ENCODE data around the gene STYXL1.

The STYXL1 gene

GRCh38 chr7:75998038-75998437 is 49.8 kb downstream of the STYXL1 start:
- Histone ChIP-seq H3K27ac (ENCODE audit: low read length) (no peak overlapping the region), H3K36me3 (ENCODE audit: control insufficient read depth, low read depth, low read length) (no peaks in the 10 kb centered on the region), H3K4me1 (ENCODE audit: control insufficient read depth, low read depth, low read length) (peaks cover 13% of the 10 kb centered on the region), H3K27me3 (ENCODE audit: control insufficient read depth, insufficient read depth, low read length) (no peaks in the 10 kb centered on the region), H3K9me3 (ENCODE audit: control insufficient read depth, low read depth, low read length) (no peaks in the 10 kb centered on the region), H3K9ac (ENCODE audit: low read length) (no peak overlapping the region), H3K4me3 (ENCODE audit: low read length) (no peak overlapping the region)

GRCh38 chr7:75996476-75996875 is 51.3 kb downstream of the STYXL1 start:
- H3K27ac ChIP-seq (ENCODE audit: low read length), result no peak overlapping the region
- H3K4me1 ChIP-seq (ENCODE audit: control insufficient read depth, low read depth, low read length), result peaks cover 13% of the 10 kb centered on the region
- H3K27me3 ChIP-seq (ENCODE audit: control insufficient read depth, insufficient read depth, low read length), result no peaks in the 10 kb centered on the region
- no peak overlapping the region for H3K4me3 ChIP-seq (ENCODE audit: low read length)
- no peaks in the 10 kb centered on the region for H3K36me3 ChIP-seq (ENCODE audit: control insufficient read depth, low read depth, low read length)
- no peaks in the 10 kb centered on the region for H3K9me3 ChIP-seq (ENCODE audit: control insufficient read depth, low read depth, low read length)
- H3K9ac ChIP-seq (ENCODE audit: low read length), result no peak overlapping the region

- no peaks in the 10 kb centered on the region for H3K27me3 ChIP-seq (ENCODE audit: control insufficient read depth, insufficient read depth, low read length)
- H3K4me3 ChIP-seq (ENCODE audit: low read length), result no peak overlapping the region
- H3K9ac ChIP-seq (ENCODE audit: low read length), result no peak overlapping the region
- H3K4me1 ChIP-seq (ENCODE audit: control insufficient read depth, low read depth, low read length), result peaks cover 13% of the 10 kb centered on the region
- no peaks in the 10 kb centered on the region for H3K36me3 ChIP-seq (ENCODE audit: control insufficient read depth, low read depth, low read length)
- no peaks in the 10 kb centered on the region for H3K9me3 ChIP-seq (ENCODE audit: control insufficient read depth, low read depth, low read length)
- H3K27ac ChIP-seq (ENCODE audit: low read length), result no peak overlapping the region
Observed at GRCh38 chr7:75995996-75996395, 51.8 kb downstream of the STYXL1 start.

- peaks cover 13% of the 10 kb centered on the region for H3K4me1 ChIP-seq (ENCODE audit: control insufficient read depth, low read depth, low read length)
- no peaks in the 10 kb centered on the region for H3K27me3 ChIP-seq (ENCODE audit: control insufficient read depth, insufficient read depth, low read length)
- no peaks in the 10 kb centered on the region for H3K36me3 ChIP-seq (ENCODE audit: control insufficient read depth, low read depth, low read length)
- H3K4me3 ChIP-seq (ENCODE audit: low read length), result peak overlapping the region; percentile 61
- peak overlapping the region; percentile 56 for H3K27ac ChIP-seq (ENCODE audit: low read length)
- H3K9ac ChIP-seq (ENCODE audit: low read length), result peak overlapping the region; percentile 54
- no peaks in the 10 kb centered on the region for H3K9me3 ChIP-seq (ENCODE audit: control insufficient read depth, low read depth, low read length)
Observed at GRCh38 chr7:75995052-75995471, 52.7 kb downstream of the STYXL1 start.

GRCh38 chr7:75994388-75995051 is 53.3 kb downstream of the STYXL1 start, which contains the start of gene TMEM120A:
Gene TMEM120A (minus strand): TSS chr7:75994595. CDS start chr7:75994570, 25 bp downstream.
- Histone ChIP-seq H3K4me3 (ENCODE audit: low read length) (peak within 1 kb of the TSS; percentile 65), H3K36me3 (ENCODE audit: control insufficient read depth, low read depth, low read length) (no peaks in the 10 kb centered on the region), H3K27me3 (ENCODE audit: control insufficient read depth, insufficient read depth, low read length) (no peaks in the 10 kb centered on the region), H3K9me3 (ENCODE audit: control insufficient read depth, low read depth, low read length) (no peaks in the 10 kb centered on the region), H3K9ac (ENCODE audit: low read length) (peak within 1 kb of the TSS; percentile 54), H3K27ac (ENCODE audit: low read length) (peak within 1 kb of the TSS; percentile 56), H3K4me1 (ENCODE audit: control insufficient read depth, low read depth, low read length) (peaks cover 13% of the 10 kb centered on the region)

- Histone ChIP-seq H3K27ac (ENCODE audit: low read length) (no peak overlapping the region), H3K27me3 (ENCODE audit: control insufficient read depth, insufficient read depth, low read length) (no peaks in the 10 kb centered on the region), H3K4me1 (ENCODE audit: control insufficient read depth, low read depth, low read length) (peaks cover 13% of the 10 kb centered on the region), H3K9me3 (ENCODE audit: control insufficient read depth, low read depth, low read length) (no peaks in the 10 kb centered on the region), H3K4me3 (ENCODE audit: low read length) (peak overlapping the region; percentile 65), H3K9ac (ENCODE audit: low read length) (no peak overlapping the region), H3K36me3 (ENCODE audit: control insufficient read depth, low read depth, low read length) (no peaks in the 10 kb centered on the region)
Observed at GRCh38 chr7:75993689-75994387, 54.0 kb downstream of the STYXL1 start.

- no peak overlapping the region for H3K9ac ChIP-seq (ENCODE audit: low read length)
- H3K36me3 ChIP-seq (ENCODE audit: control insufficient read depth, low read depth, low read length), result no peaks in the 10 kb centered on the region
- H3K9me3 ChIP-seq (ENCODE audit: control insufficient read depth, low read depth, low read length), result no peaks in the 10 kb centered on the region
- no peaks in the 10 kb centered on the region for H3K27me3 ChIP-seq (ENCODE audit: control insufficient read depth, insufficient read depth, low read length)
- H3K4me1 ChIP-seq (ENCODE audit: control insufficient read depth, low read depth, low read length), result peaks cover 13% of the 10 kb centered on the region
- no peak overlapping the region for H3K27ac ChIP-seq (ENCODE audit: low read length)
- no peak overlapping the region for H3K4me3 ChIP-seq (ENCODE audit: low read length)
Observed at GRCh38 chr7:75992083-75992755, 55.6 kb downstream of the STYXL1 start.

GRCh38 chr7:75991531-75992082 is 56.2 kb downstream of the STYXL1 start:
- peaks cover 1% of the 10 kb centered on the region for H3K36me3 ChIP-seq (ENCODE audit: control insufficient read depth, low read depth, low read length)
- no peaks in the 10 kb centered on the region for H3K27me3 ChIP-seq (ENCODE audit: control insufficient read depth, insufficient read depth, low read length)
- no peaks in the 10 kb centered on the region for H3K9me3 ChIP-seq (ENCODE audit: control insufficient read depth, low read depth, low read length)
- H3K9ac ChIP-seq (ENCODE audit: low read length), result no peak overlapping the region
- no peak overlapping the region for H3K4me3 ChIP-seq (ENCODE audit: low read length)
- H3K4me1 ChIP-seq (ENCODE audit: control insufficient read depth, low read depth, low read length), result peaks cover 13% of the 10 kb centered on the region
- H3K27ac ChIP-seq (ENCODE audit: low read length), result no peak overlapping the region

- Histone ChIP-seq H3K4me3 (ENCODE audit: low read length) (no peak overlapping the region), H3K9me3 (ENCODE audit: control insufficient read depth, low read depth, low read length) (no peaks in the 10 kb centered on the region), H3K27me3 (ENCODE audit: control insufficient read depth, insufficient read depth, low read length) (no peaks in the 10 kb centered on the region), H3K4me1 (ENCODE audit: control insufficient read depth, low read depth, low read length) (peaks cover 6% of the 10 kb centered on the region), H3K9ac (ENCODE audit: low read length) (no peak overlapping the region), H3K27ac (ENCODE audit: low read length) (no peak overlapping the region), H3K36me3 (ENCODE audit: control insufficient read depth, low read depth, low read length) (peaks cover 19% of the 10 kb centered on the region)
Observed at GRCh38 chr7:75989500-75990388, 58.1 kb downstream of the STYXL1 start.

GRCh38 chr7:75988568-75989499 is 59.0 kb downstream of the STYXL1 start:
- H3K4me3 ChIP-seq (ENCODE audit: low read length), result no peak overlapping the region
- peaks cover 19% of the 10 kb centered on the region for H3K36me3 ChIP-seq (ENCODE audit: control insufficient read depth, low read depth, low read length)
- peaks cover 6% of the 10 kb centered on the region for H3K4me1 ChIP-seq (ENCODE audit: control insufficient read depth, low read depth, low read length)
- no peaks in the 10 kb centered on the region for H3K9me3 ChIP-seq (ENCODE audit: control insufficient read depth, low read depth, low read length)
- no peaks in the 10 kb centered on the region for H3K27me3 ChIP-seq (ENCODE audit: control insufficient read depth, insufficient read depth, low read length)
- no peak overlapping the region for H3K9ac ChIP-seq (ENCODE audit: low read length)
- no peak overlapping the region for H3K27ac ChIP-seq (ENCODE audit: low read length)
